HUES6 (cell line): ENCODE measurements around the gene PPP1R1C.

Experiments
- H3K27ac ChIP-seq: 2 replicates; pipeline ENCODE4 v1.7.0; 2013; ENCODE audit warnings: low read depth, mild to moderate bottlenecking, low read length, inconsistent platforms
- H3K27me3 ChIP-seq: 2 replicates; pipeline ENCODE4 v1.6.1; 2013; ENCODE audit warnings: low read length; ENCODE audit not compliant: control insufficient read depth, insufficient read depth
- H3K36me3 ChIP-seq: 2 replicates; pipeline ENCODE4 v1.6.1; 2013; ENCODE audit warnings: low read length; ENCODE audit not compliant: control insufficient read depth, insufficient read depth
- H3K4me1 ChIP-seq: 2 replicates; pipeline ENCODE4 v1.6.1; 2013; ENCODE audit warnings: low read length; ENCODE audit not compliant: control insufficient read depth, insufficient read depth
- H3K4me3 ChIP-seq: 2 replicates; pipeline ENCODE4 v1.5.1; 2013; ENCODE audit warnings: low read depth, low read length
- H3K9ac ChIP-seq: one replicate; pipeline ENCODE4 v1.6.1; 2013; ENCODE audit warnings: mild to moderate bottlenecking, low read length
- H3K9me3 ChIP-seq: 2 replicates; pipeline ENCODE4 v1.6.1; 2013; ENCODE audit warnings: low read depth, low read length; ENCODE audit not compliant: control insufficient read depth, insufficient read depth

The PPP1R1C gene

GRCh38 chr2:181992776-181993175 lies 7.1 kb downstream of the PPP1R1C start:
- H3K27me3 ChIP-seq = no peaks in the 10 kb centered on the region
- no peak overlapping the region for H3K27ac ChIP-seq
- H3K36me3 ChIP-seq = no peaks in the 10 kb centered on the region
- H3K4me1 ChIP-seq = no peaks in the 10 kb centered on the region
- no peak overlapping the region for H3K4me3 ChIP-seq
- no peaks in the 10 kb centered on the region for H3K9me3 ChIP-seq
- no peak overlapping the region for H3K9ac ChIP-seq

GRCh38 chr2:181995289-181995688 lies 9.6 kb downstream of the PPP1R1C start:
- Histone ChIP-seq H3K27ac (no peak overlapping the region), H3K9me3 (no peaks in the 10 kb centered on the region), H3K4me3 (no peak overlapping the region), H3K9ac (no peak overlapping the region), H3K27me3 (no peaks in the 10 kb centered on the region), H3K36me3 (no peaks in the 10 kb centered on the region), H3K4me1 (no peaks in the 10 kb centered on the region)

- Histone ChIP-seq H3K4me3 (no peak overlapping the region), H3K9me3 (no peaks in the 10 kb centered on the region), H3K4me1 (no peaks in the 10 kb centered on the region), H3K27ac (no peak overlapping the region), H3K27me3 (no peaks in the 10 kb centered on the region), H3K9ac (no peak overlapping the region), H3K36me3 (no peaks in the 10 kb centered on the region)
These were observed 12.6 kb downstream of the PPP1R1C start for GRCh38 chr2:181998041-181998835.

- H3K9me3 ChIP-seq = no peaks in the 10 kb centered on the region
- no peaks in the 10 kb centered on the region for H3K36me3 ChIP-seq
- no peaks in the 10 kb centered on the region for H3K4me1 ChIP-seq
- H3K9ac ChIP-seq = no peak overlapping the region
- no peaks in the 10 kb centered on the region for H3K27me3 ChIP-seq
- no peak overlapping the region for H3K4me3 ChIP-seq
- H3K27ac ChIP-seq = no peak overlapping the region
These were observed 13.4 kb downstream of the PPP1R1C start for GRCh38 chr2:181998891-181999654.

- H3K9me3 ChIP-seq = no peaks in the 10 kb centered on the region
- no peaks in the 10 kb centered on the region for H3K36me3 ChIP-seq
- no peaks in the 10 kb centered on the region for H3K27me3 ChIP-seq
- H3K4me3 ChIP-seq = no peak overlapping the region
- H3K9ac ChIP-seq = no peak overlapping the region
- H3K27ac ChIP-seq = no peak overlapping the region
- no peaks in the 10 kb centered on the region for H3K4me1 ChIP-seq
These were observed 14.3 kb downstream of the PPP1R1C start for GRCh38 chr2:181999911-182000310.

GRCh38 chr2:182004945-182005520 lies 19.4 kb downstream of the PPP1R1C start:
- Histone ChIP-seq H3K4me3 (no peak overlapping the region), H3K36me3 (no peaks in the 10 kb centered on the region), H3K27me3 (no peaks in the 10 kb centered on the region), H3K9me3 (no peaks in the 10 kb centered on the region), H3K27ac (no peak overlapping the region), H3K4me1 (no peaks in the 10 kb centered on the region), H3K9ac (no peak overlapping the region)

GRCh38 chr2:182006595-182007341 lies 21.1 kb downstream of the PPP1R1C start:
- Histone ChIP-seq H3K27me3 (no peaks in the 10 kb centered on the region), H3K4me3 (no peak overlapping the region), H3K9me3 (no peaks in the 10 kb centered on the region), H3K36me3 (no peaks in the 10 kb centered on the region), H3K4me1 (no peaks in the 10 kb centered on the region), H3K27ac (no peak overlapping the region), H3K9ac (no peak overlapping the region)

GRCh38 chr2:182014284-182014683 lies 28.6 kb downstream of the PPP1R1C start:
- H3K36me3 ChIP-seq = no peaks in the 10 kb centered on the region
- H3K4me3 ChIP-seq = no peak overlapping the region
- no peaks in the 10 kb centered on the region for H3K9me3 ChIP-seq
- H3K27ac ChIP-seq = no peak overlapping the region
- H3K9ac ChIP-seq = no peak overlapping the region
- no peaks in the 10 kb centered on the region for H3K27me3 ChIP-seq
- no peaks in the 10 kb centered on the region; the same call in 1 of the 2 replicates for H3K4me1 ChIP-seq

- no peak overlapping the region for H3K9ac ChIP-seq
- no peak overlapping the region for H3K27ac ChIP-seq
- H3K9me3 ChIP-seq = no peaks in the 10 kb centered on the region
- H3K27me3 ChIP-seq = no peaks in the 10 kb centered on the region
- no peaks in the 10 kb centered on the region; the same call in 1 of the 2 replicates for H3K4me1 ChIP-seq
- no peak overlapping the region for H3K4me3 ChIP-seq
- no peaks in the 10 kb centered on the region for H3K36me3 ChIP-seq
These were observed 29.9 kb downstream of the PPP1R1C start for GRCh38 chr2:182015334-182016109.

- H3K27me3 ChIP-seq = no peaks in the 10 kb centered on the region
- no peak overlapping the region for H3K4me3 ChIP-seq
- no peak overlapping the region for H3K9ac ChIP-seq
- no peak overlapping the region for H3K27ac ChIP-seq
- H3K4me1 ChIP-seq = no peaks in the 10 kb centered on the region; the same call in 1 of the 2 replicates
- no peaks in the 10 kb centered on the region for H3K36me3 ChIP-seq
- peaks cover 7% of the 10 kb centered on the region for H3K9me3 ChIP-seq
These were observed 32.6 kb downstream of the PPP1R1C start for GRCh38 chr2:182018218-182018617.
